ENCODE measurements around the gene JAG2. TPM values are rescaled to one million over a fixed set of nuclear protein-coding genes. Genes with fewer than 3 reads are reported as not detected.

The JAG2 gene
- total RNA-seq, 6 experiments from 2014 or later = 1.1 to 3.5 (median 1.2) TPM

- ATAC-seq = no peak
- peaks cover 0 to 9% (median 0%) of the 10 kb centered on the region in 4 donors for H3K9me3 ChIP-seq
- intact Hi-C loops (cut with DNase I) = no loop called here
- no peak overlapping the region for H3K4me3 ChIP-seq
- no peaks in the 10 kb centered on the region for H3K36me3 ChIP-seq
- no peak for TF ChIP-seq CTCF (IDR thresholded peaks at IDR 0.05)
- no peak for TF ChIP-seq POLR2A (IDR thresholded peaks at IDR 0.05)
- no peak overlapping the region for H3K27ac ChIP-seq
- WGBS (ENCODE audit: insufficient coverage, low coverage, low lambda C conversion rate, missing lambda C conversion rate) = 98% methylated on average over 16 of the region's 60 CpGs
- peak; percentile 20 to 47 (median 38) for DNase-seq
- no peaks in the 10 kb centered on the region for H3K4me1 ChIP-seq
- H3K27me3 ChIP-seq = no peaks in the 10 kb centered on the region
Observed at GRCh38 chr14:105142651-105143450, 25.7 kb downstream of the JAG2 start.

- Histone ChIP-seq H3K27me3 (no peaks in the 10 kb centered on the region), H3K4me3 (no peak overlapping the region), H3K27ac (no peak overlapping the region), H3K4me1 (no peaks in the 10 kb centered on the region), H3K9me3 (peaks cover 0 to 9% (median 0%) of the 10 kb centered on the region in 4 donors), H3K36me3 (no peaks in the 10 kb centered on the region)
- peak in 2 of 3 donors; percentile 32 to 51 for DNase-seq
- ATAC-seq = no peak
- intact Hi-C loops (cut with DNase I) = no loop called here
- TF ChIP-seq CTCF (IDR thresholded peaks at IDR 0.05) (no peak), POLR2A (IDR thresholded peaks at IDR 0.05) (no peak)
- WGBS (ENCODE audit: insufficient coverage, low coverage, low lambda C conversion rate, missing lambda C conversion rate) = 83% methylated on average over 12 of the region's 43 CpGs
Observed at GRCh38 chr14:105141486-105142281, 26.9 kb downstream of the JAG2 start.

GRCh38 chr14:105141026-105141425, 27.6 kb downstream of the JAG2 start:
- no peak for ATAC-seq

GRCh38 chr14:105140581-105140980, 28.0 kb downstream of the JAG2 start:
- no peak overlapping the region for H3K27ac ChIP-seq
- WGBS (ENCODE audit: insufficient coverage, low coverage, low lambda C conversion rate, missing lambda C conversion rate) = 92% methylated on average over 4 of the region's 7 CpGs
- peak in 2 of 3 donors; percentile 15 to 20 for DNase-seq
- intact Hi-C loops (cut with DNase I) = no loop called here
- H3K4me3 ChIP-seq = no peak overlapping the region
- no peak for ATAC-seq
- no peak for TF ChIP-seq CTCF (IDR thresholded peaks at IDR 0.05)
- no peak for TF ChIP-seq POLR2A (IDR thresholded peaks at IDR 0.05)
- no peaks in the 10 kb centered on the region for H3K27me3 ChIP-seq
- H3K36me3 ChIP-seq = no peaks in the 10 kb centered on the region
- no peaks in the 10 kb centered on the region for H3K4me1 ChIP-seq
- peaks cover 0 to 9% (median 0%) of the 10 kb centered on the region in 4 donors for H3K9me3 ChIP-seq

More at GRCh38 chr14:105141026-105141425, 27.6 kb downstream of the JAG2 start:
- TF ChIP-seq CTCF (IDR thresholded peaks at IDR 0.05) (no peak), POLR2A (IDR thresholded peaks at IDR 0.05) (no peak)
- Histone ChIP-seq H3K27ac (no peak overlapping the region), H3K4me3 (no peak overlapping the region), H3K27me3 (no peaks in the 10 kb centered on the region), H3K4me1 (no peaks in the 10 kb centered on the region), H3K9me3 (peaks cover 0 to 9% (median 0%) of the 10 kb centered on the region in 4 donors), H3K36me3 (no peaks in the 10 kb centered on the region)
- peak in 2 of 3 donors; percentile 17 to 27 for DNase-seq
- WGBS (ENCODE audit: insufficient coverage, low coverage, low lambda C conversion rate, missing lambda C conversion rate) = 93% methylated on average over 3 of the region's 6 CpGs
- intact Hi-C loops (cut with DNase I) = no loop called here
